GM19468 (cell line): ENCODE data around the gene SLC30A4.
"Not testable (repeated sequence)": the region's sequence is repeated elsewhere in the genome, so short reads cannot be mapped to it uniquely, and the experiment has no call there.

Experiments used
- ATAC-seq: cut with Tn5 transposase; IDR thresholded peaks from one replicate; pipeline ENCODE4 v1.9.1; 2021; ENCODE audit warnings: mild to moderate bottlenecking, moderate library complexity, moderate number of reproducible peaks; ENCODE audit not compliant: unreplicated experiment; ENCODE audit errors: extremely low read depth

The SLC30A4 gene

GRCh38 chr15:45522328-45523165, at the start of gene SLC30A4:
TSS of gene SLC30A4 (minus strand) at chr15:45522755. CDS start at chr15:45522354, 401 bp downstream.
- no peak for ATAC-seq

DNA sequence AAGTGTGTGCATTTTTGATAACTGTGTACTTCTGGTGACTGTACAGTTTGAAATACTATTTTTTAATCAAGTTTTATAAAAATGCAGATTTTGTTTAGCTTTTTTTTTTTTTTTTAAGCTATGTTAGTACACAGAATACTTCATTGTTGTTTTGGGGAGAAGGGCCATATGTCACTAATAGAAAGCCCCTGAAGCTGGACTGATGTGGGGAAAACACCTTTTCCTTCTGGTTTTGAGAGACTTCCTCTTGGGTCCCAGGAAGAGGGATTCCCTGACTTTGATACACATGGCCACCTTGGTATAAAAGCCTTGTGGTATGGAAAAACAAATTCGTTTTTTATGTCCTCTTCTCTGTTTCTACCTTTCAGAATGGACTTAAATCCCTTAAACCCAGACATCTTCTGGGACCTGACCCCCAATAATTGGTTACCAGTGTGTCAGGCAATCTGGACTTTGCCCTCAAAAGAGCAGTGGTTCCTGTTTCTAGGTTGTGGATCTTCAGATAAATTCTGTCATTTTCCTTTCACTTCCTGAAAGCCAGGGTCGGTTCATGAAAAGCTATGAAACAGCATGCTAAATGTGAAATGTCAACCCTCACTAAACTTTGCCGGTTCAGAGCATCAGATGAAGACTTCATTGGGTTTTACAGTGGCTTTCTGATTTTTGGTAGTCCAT, 33.5 kb upstream of the SLC30A4 start:
- ATAC-seq: peak; percentile 54

DNA sequence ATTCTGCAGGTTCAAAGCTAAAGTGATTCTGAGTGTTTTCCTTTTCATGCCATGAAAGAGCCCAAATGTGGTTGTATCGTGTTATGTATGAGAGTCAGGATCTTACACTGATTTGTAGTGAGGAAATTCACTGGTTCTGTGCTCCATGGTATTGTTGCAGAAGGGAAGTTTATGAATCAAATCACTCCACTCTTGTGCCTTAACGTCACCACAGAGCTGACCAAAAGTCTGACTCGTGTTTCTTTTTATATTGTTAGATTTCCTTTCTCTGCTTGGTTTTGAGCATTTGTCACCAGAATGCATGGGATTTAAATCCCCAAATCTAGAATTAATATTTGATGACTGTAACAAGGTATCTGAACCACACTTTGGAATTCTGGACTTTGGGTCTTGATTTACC, 29.1 kb upstream of the SLC30A4 start:
- ATAC-seq: no peak

DNA sequence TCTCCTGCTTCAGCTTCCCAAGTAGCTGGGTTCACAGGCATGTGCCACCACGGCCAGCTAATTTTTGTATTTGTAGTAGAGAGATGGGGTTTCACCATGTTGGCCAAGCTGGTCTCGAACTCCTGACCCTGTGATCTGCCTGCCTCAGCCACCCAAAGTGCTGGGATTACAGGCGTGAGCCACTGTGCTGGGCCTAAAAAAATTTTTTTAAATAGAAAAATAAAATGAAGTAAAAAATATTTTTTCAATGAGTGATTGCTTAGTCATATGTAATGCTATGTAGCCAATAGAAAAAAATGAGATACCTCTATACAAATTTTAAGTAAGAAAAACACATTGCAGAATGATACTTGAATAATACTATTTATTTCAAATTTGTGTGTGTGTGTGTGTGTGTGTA, 27.9 kb upstream of the SLC30A4 start:
- ATAC-seq: no peak

DNA sequence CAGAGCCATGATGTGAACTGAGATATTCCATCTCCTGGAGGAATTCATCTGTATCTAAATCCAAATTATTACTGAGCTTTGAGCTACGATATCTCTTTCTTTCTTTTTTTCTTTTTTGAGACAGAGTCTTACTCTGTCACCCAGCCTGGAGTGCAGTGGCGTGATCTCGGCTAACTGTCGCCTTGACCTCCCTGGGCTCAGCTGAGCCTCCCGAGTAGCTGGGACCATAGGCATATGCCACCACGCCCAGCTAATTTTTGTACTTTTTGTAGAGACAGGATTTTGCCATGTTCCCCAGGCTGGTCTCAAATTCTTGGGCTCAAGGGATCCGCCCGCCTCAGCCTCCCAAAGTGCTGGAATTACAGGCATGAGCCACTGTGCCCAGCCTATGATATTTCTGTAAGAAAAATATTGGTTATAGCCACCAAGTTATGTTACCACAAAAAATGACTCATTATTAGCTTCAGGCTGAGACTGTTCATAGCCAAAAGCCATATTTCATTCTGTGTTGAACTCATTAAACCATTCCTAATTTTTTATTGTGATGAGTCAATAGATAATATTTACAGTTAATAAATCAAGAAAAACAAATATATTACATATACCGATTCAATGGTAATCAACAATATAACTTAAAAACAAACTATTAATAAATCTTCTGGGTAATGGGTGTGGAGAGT, 27.1 kb upstream of the SLC30A4 start:
- ATAC-seq: no peak

DNA sequence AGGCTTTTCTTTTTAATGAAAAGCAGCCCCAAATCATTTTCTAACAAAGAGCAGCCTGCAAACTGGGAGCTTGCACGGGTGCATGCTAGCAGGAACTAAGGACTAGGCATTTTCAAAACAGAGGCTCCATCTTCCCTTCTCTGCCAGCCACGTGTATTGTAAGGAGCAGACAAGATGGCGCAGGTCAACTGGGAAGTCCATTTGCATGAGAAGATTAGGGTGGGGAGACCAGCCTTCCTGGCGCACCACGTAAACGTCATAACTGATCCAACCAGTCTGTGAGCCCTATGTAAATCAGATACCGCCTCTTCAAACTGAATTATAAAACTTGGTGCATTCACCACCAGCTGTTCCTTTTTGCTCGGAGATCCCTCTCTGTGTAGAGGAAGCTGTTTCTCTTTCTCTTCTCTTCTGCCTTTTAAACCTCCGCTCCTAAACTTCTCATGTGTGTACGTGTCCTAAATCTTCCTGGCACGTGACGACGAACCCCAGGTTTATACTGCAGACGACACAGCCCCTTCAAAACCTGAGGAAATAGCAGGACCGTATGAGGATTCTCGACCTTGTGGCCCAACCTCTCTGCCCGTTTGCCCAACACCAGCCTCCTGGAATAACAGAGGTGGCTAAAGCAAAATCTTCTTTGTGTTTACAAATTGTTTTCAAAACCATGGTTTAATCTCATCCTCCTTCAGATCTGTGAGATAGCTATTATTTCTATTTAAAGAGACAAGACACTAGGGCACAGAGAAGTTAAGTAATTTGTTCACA, 26.4 kb upstream of the SLC30A4 start:
- ATAC-seq: no peak

DNA sequence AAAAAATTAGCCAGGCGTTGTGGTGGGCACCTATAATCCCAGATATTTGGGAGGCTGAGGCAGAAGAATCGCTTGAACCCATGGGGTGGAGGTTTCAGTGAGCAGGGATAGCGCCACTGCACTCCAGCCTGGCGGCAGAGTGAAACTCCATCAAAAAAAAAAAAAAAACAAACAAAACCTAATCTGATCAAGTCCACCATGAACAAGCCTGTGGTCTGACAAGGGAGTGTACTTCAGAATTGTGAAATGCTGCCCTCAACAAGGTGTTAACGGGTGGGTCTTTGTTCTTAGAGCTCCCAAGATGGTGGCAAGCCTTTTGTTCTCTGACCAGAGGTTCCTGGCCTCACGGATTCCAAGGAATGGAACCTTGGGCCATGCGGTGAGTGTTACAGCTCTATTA, 24.2 kb upstream of the SLC30A4 start:
- ATAC-seq: no peak

DNA sequence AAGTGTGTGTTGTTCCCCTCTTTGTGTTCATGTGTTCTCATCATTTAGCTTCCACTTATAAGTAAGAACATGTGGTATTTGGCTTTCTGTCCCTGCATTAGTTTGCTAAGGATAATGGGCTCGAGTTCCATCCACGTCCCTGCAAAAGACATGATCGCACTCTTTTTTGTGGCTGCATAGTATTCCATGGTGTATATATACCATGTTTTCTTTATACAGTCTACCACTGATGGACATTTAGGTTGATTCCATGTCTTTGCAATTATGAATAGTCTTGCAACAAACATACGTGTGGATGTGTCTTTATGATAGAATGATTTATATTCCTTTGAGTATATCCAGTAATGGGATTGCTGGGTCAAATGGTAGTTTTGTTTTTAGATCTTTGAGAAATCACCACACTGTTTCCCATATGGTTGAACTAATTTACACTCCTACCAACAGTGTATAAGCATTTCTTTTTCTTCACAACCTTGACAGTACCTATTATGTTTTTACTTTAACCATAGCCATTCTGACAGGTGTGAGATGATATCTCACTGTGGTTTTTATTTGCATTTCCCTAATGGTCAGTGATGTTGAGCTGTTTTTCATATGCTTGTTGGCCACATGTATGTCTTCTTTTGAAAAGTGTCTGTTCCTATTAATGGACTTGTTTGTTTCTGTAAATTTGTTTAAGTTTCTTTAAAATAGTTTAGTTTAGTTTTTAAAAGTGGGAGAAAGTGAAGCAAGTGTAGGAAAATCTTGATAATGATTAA, 21.9 kb upstream of the SLC30A4 start:
- ATAC-seq: peak; percentile 42

- ATAC-seq: no peak
Measured at GRCh38 chr15:45543051-45543450, 20.5 kb upstream of the SLC30A4 start.

- no peak for ATAC-seq
Measured at GRCh38 chr15:45540531-45540930, 18.0 kb upstream of the SLC30A4 start.

- no peak for ATAC-seq
Measured at GRCh38 chr15:45539680-45540079, 17.1 kb upstream of the SLC30A4 start.

DNA sequence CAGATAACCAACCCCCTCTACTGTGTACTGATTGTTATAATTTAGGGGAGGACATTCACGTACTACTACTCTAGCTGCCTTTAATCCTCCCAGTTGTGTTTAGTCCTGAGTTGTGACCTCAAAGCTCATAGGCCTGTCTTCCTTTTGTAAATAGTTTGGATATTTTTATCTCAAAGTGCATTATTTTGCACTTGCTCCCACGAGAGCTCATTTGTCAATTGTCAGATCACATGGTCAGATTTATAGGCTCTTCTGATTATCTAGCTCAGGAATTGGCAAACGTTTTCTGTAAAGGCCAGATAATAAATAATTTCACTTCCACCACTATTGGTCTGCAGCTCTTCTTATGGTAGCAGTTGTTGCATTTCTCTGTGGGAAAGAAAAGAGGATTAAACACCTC, 14.4 kb upstream of the SLC30A4 start:
- no peak for ATAC-seq

- ATAC-seq: no peak
Measured at GRCh38 chr15:45535486-45536042, 13.0 kb upstream of the SLC30A4 start.

DNA sequence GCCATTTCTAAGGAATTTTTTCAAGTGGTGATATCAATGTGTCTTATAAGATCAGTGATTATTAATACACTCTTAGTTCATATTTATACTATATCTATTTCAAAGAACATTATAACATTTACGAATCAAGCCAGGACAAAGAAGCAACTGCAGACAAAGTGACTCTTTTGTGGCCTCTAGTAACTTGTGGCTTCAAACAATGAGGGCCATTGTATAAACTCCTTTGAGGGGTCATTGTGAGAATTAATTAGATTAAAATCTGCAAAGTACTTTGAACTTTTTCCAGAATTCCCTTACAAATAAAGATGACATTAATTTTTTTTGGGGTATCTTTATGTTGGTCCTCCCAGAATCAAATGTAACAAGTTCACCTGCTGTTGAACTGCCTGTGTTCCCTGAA, 12.3 kb upstream of the SLC30A4 start:
- ATAC-seq: no peak

GRCh38 chr15:45532892-45533291, 10.3 kb upstream of the SLC30A4 start:
- ATAC-seq: not testable (repeated sequence)

DNA sequence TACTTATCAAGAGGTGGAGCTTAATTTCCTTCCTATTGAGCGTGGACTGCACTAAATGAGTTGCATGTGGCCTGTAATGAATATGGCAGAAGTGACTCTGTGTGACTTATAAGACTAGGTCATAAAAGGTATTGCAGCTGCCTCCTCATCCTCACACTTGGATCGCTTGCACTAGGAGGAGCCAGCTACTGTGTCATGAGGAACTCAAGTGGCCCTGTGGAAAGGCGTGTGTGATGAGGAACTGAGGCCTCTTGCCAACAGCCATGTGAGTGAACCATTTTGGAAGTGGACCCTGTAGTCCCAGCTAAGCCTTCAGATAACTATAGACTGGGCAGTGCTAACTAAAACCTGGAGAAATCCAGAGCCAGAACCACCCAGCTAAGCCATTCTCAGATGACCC, 7.1 kb upstream of the SLC30A4 start:
- no peak for ATAC-seq

GRCh38 chr15:45527086-45527485, 4.5 kb upstream of the SLC30A4 start:
- ATAC-seq: no peak

- no peak for ATAC-seq
Measured at GRCh38 chr15:45523166-45523460, 558 bp upstream of the SLC30A4 start.

- ATAC-seq: no peak
Measured at GRCh38 chr15:45521596-45522327, 793 bp downstream of the SLC30A4 start.
